ACHN (cell line): Measurements from ENCODE around the gene EMC1.
"Not testable (repeated sequence)": the region's sequence is repeated elsewhere in the genome, so short reads cannot be mapped to it uniquely, and the experiment has no call there.

Experiments
- DNase-seq: peaks from one replicate; pipeline ENCODE4 v3.0.0-alpha.2; 2015
- in situ Hi-C: cut with HindIII; loops from 2 replicates; pipeline ENCODE4 v1.10.0; 2017; ENCODE audit warnings: low sequenced_read_pairs, low pct_ligation_motif_present, low pct_unique_long_range_greater_than_20kb

EMC1 gene

GRCh38 chr1:19268445-19268844 is 17.1 kb upstream of the EMC1 start:
- no peak for DNase-seq
- in situ Hi-C loops, result no loop called here

GRCh38 chr1:19262744-19263143 is 11.4 kb upstream of the EMC1 start:
- in situ Hi-C loops, result no loop called here
- no peak for DNase-seq

DNA sequence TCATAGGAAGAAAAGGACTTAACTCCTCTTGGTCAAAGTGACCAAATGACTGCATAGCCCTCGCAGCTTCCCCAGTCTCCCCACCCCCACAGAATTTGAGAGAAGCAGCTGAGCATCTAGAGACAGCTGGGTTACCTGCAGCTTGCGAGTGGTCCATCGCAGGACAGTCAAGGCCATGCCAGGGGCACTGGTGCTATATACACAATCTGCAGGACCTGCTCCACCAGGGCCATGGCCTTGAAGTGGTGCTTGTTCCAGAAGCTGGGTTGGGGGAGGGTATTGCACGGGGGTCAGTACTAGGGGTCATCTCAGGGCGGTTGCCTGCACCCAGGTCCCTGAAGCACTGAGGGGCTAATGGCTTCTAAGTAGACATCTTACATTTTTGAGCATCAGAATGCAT is 10.7 kb upstream of the EMC1 start:
- no peak for DNase-seq
- in situ Hi-C loops, result no loop called here

- in situ Hi-C loops, result no loop called here
- DNase-seq, result peak; percentile 6
Measured at GRCh38 chr1:19260211-19261138, 9.2 kb upstream of the EMC1 start.

- DNase-seq, result no peak
- in situ Hi-C loops, result no loop called here
Measured at GRCh38 chr1:19258353-19258752, 7.0 kb upstream of the EMC1 start.

DNA sequence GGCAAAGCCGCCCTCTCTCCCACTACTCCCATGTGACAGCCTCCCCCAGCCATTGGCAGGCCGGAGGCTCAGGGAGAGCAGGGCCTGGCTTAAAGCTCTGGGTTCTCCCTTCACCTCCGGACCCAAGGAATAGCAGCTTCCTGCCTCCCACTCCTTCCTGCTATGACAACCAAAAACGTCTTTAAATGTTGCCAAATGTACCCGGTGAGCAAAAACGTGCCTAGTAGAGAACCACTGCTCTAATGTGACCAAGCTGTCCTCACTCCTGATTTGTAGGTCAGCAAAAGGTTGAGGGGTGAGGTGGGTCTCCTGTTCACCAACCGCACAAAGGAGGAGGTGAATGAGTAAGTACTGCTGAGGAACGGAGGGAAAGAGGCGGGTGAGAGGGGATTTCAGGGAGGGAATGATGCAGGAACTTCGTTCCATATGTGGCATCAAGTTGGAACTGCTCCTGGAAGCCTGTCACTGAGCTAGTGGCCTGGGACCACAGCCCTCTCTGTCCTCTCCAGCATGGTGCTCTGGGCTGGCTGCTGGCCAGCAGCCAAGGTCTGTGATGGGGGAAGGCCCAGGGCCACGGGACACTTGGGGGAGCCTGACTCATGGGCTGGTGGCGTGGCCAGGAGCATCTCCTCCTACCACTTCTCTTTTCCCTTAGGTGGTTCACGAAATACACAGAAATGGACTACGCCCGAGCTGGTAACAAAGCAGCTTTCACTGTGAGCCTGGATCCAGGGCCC is 6.0 kb upstream of the EMC1 start:
- DNase-seq, result no peak
- in situ Hi-C loops, result no loop called here

DNA sequence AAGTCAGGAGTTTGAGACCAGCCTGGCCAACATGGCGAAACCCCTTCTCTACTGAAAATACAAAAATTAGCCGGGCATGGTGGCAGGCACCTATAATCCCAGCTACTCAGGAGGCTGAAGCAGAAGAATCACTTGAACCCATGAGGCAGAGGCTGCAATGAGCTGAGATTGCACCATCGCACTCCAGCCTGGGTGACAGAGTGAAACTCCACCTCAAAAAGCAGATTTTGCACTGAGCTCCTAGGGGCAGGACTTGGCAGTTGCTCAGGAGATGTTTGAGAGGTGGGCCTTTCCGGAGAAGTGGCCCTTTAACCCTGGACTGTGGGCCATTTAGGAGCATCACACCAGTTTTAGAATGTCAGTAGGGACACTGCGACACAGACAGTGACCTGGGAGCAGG is 5.0 kb upstream of the EMC1 start:
- DNase-seq, in situ Hi-C loops: not testable (repeated sequence)

DNA sequence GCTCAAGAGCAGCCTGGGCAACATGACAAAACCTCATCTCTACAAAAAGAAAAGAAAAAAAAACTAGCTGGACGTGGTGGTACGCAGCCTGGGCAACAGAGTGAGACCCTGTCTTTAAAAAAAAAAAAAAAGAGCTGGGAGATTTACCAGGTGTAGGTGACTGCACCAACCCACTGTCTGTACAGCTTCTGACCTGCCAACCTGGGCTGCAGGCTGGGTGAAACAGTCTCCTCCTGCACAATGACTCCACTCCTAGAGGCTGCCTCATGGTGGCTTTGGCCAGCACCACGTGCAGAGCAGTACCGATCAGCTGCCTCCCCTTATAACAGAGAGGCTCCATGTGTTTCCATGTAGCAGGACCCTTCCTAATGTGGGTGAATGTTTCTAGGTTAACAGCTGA is 4.0 kb upstream of the EMC1 start:
- in situ Hi-C loops, result no loop called here
- DNase-seq, result no peak

GRCh38 chr1:19254416-19254815 is 3.1 kb upstream of the EMC1 start:
- in situ Hi-C loops, result no loop called here
- no peak for DNase-seq

DNA sequence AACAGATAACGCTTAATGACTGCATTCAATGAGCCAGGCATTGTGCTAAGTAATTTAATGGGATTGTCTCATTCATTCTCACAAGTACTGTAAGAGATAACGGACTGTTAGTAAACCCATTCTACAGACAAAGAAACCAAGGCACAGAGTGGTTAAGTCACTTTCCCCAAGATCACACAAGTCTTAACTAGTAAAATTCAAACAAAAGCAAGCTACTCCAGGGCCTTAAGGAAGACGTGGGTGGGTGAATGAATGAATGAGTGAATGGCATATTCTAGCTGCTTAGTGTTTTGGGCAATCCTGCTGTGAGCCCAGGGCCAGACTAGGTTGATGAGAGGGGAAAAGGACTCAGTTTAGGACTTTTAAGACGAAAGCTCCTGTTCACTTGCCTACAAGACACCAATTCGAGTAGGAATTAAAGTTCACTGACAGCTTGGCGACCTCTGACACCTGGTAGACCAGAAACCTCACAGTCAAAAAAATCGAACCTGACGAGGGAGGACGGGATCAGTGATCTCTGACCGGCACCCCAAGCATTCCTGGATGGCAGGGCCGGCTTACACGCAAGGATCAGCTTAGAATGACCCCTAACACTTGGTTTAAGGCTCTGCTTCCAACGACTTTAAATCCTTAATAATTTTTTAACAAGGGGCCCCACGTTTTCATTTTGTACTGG is 557 bp downstream of the EMC1 start:
- in situ Hi-C loops, result no loop called here
- DNase-seq, result peak; percentile 21

GRCh38 chr1:19240673-19241538 is 10.4 kb downstream of the EMC1 start:
- in situ Hi-C loops, result no loop called here
- peak; percentile 56 for DNase-seq

DNA sequence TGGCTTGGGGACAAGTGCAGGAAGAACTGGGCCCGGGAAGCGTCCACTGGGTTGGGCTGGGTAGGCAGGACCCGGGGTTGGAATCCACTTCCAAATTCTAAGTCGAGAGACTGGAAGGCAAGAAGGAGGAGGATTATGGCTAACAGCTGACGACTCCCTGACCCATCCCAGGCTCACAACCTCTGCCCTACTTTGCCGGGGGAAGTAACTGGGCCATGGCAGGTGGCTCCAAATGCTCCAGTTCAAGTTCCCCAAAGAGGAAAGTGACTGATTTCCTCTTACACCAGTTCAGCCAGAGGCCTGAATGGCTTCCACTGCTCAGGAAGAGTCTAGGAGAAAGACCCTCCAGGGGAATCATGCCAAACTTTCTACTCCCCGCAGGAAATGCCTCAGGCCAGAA is 11.4 kb downstream of the EMC1 start:
- DNase-seq, result no peak
- in situ Hi-C loops, result no loop called here

DNA sequence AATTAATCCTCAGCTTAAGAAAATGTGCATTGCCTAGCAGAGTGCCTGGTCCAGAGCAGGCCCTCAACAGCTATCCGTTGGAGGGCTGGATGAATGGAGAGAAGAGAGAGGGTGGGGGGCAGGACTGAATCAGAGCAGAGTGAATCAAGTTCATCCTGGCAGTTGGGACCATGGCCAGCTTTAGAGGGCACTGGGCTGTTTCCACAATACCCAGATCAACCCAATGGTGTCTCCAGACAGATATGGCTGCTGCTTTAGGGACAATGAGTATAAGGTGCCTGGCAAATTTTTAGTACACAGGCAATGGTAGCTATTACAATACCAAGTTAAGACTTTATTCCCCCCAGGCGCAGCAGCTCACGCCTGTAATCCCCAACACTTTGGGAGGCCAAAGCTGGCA is 17.1 kb downstream of the EMC1 start:
- in situ Hi-C loops, result no loop called here
- DNase-seq, result no peak

DNA sequence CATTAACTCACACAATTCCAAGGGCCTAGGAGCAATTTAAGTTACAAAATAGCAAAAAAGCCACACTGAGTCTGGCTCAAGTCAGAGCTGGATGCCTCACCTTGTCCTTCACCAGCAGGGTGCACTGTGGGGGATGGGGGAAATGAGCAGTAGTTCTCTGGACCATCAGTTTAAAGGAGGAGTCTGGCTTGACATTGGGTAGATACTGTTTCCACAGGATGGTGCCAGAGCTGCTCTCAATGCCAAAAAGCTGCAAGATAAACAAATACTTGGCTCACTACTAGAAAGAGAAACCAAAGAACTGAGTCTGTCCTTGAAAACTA is 18.8 kb downstream of the EMC1 start:
- in situ Hi-C loops, result no loop called here
- no peak for DNase-seq

GRCh38 chr1:19231736-19232523 is 19.4 kb downstream of the EMC1 start:
- in situ Hi-C loops, DNase-seq: not testable (repeated sequence)

GRCh38 chr1:19229828-19230325 is 21.4 kb downstream of the EMC1 start:
- no peak for DNase-seq
- in situ Hi-C loops, result no loop called here

GRCh38 chr1:19229229-19229628 is 22.1 kb downstream of the EMC1 start:
- no peak for DNase-seq
- in situ Hi-C loops, result no loop called here
